Erythroblast (primary cell): ENCODE data around the gene ANKRD16.

ENCODE experiments used
- GATA1 ChIP-seq: IDR thresholded peaks from 2 replicates; pipeline ENCODE4 v1.6.1; 2011; ENCODE audit warnings: low read depth, mild to moderate bottlenecking, control low read depth, low read length, moderate library complexity
- POLR2A ChIP-seq: IDR thresholded peaks from 2 replicates; pipeline ENCODE4 v1.6.1; 2011; ENCODE audit warnings: mild to moderate bottlenecking, low read length

GRCh38 chr10:5895804-5896203 lies 6.1 kb upstream of the ANKRD16 start:
- TF ChIP-seq POLR2A: no peak
- TF ChIP-seq GATA1: no peak
